KOPT-K1 (cell line): ENCODE results near the gene HSPG2.
"Not testable (repeated sequence)": the region's sequence is repeated elsewhere in the genome, so short reads cannot be mapped to it uniquely, and the experiment has no call there.

ENCODE experiments used
- H3K27ac ChIP-seq: fragments of 200-600 bp; sonication (generic); 2 replicates; pipeline ENCODE4 v1.5.1; 2016; ENCODE audit warnings: antibody characterized with exemption, mild to moderate bottlenecking, low read depth, low read length; ENCODE audit not compliant: poor library complexity, severe bottlenecking
- H3K36me3 ChIP-seq: fragments of 200-600 bp; sonication (generic); 2 replicates; pipeline ENCODE4 v1.5.1; 2017; ENCODE audit warnings: antibody characterized with exemption, mild to moderate bottlenecking, low read length, moderate library complexity; ENCODE audit not compliant: insufficient read depth
- H3K9me3 ChIP-seq: fragments of 200-600 bp; sonication (generic); 2 replicates; pipeline ENCODE4 v1.5.1; 2017; ENCODE audit warnings: antibody characterized with exemption, low read length, mild to moderate bottlenecking; ENCODE audit not compliant: insufficient read depth, poor library complexity, severe bottlenecking

HSPG2 gene

DNA sequence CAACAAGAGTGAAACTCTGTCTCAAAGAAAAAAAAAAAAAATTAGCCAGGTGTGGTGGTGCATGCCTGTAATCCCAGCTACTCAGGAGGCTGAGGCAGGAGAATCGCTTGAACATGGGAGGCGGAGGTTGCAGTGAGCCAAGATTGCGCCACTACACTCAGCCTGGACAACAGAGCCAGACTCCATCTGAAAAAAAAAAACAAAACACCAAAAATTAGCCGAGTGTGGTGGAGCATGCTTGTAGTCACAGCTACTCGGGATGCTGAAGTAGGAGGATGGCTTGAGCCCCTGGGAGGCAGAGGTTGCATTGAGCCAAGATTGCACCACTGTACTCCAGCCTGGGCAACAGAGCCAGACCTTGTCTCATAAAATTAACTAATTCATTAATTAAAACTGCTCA lies 160.2 kb downstream of the HSPG2 start:
- not testable (repeated sequence) for H3K9me3 ChIP-seq, H3K27ac ChIP-seq, H3K36me3 ChIP-seq

DNA sequence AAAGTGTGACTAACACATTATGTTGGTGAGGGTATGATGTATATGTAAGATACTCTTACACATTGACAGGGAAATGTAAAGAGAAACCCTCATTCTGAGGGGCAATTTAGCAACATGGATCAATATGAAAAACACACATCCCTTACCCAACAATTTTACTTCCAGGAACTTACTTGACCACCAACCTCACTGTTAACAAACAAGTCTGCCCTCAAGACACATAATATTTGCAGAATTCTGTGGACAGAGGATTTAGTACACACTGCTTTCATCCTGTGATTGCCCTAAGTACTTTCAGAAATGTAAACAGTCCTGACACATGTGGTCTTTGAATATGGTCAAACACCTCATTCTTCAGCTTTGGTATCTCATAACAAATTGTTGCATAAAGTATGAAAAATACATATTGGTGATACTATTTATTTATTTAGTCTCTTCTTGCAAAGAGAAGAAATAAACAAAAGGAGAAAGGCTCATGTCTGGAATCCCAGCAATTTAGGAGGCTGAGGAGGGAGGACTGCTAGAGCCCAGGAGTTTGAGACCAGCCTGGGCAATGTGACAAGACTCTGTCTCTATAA lies 161.0 kb downstream of the HSPG2 start:
- Histone ChIP-seq H3K36me3 (no peaks in the 10 kb centered on the region; the same call in 1 of the 2 replicates), H3K9me3 (peaks cover 5% of the 10 kb centered on the region), H3K27ac (no peak overlapping the region)

DNA sequence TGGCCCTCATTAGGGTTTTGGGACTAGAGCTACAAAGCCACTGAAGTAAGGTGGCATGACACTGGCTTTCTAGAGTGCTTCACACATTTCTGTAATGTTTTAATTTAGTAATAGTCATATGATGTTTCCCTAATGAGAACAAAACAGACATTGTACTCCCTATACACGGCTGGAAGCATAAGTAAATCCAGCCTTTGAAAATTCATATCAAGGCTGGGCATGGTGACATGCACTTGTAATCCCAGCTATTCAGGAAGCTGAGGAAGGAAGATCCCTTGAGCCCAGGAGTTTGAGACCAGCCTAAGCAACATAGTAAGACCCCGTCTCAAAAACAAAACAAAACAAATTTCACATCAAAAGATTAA lies 161.6 kb downstream of the HSPG2 start:
- Histone ChIP-seq H3K9me3 (peaks cover 5% of the 10 kb centered on the region), H3K36me3 (no peaks in the 10 kb centered on the region; the same call in 1 of the 2 replicates), H3K27ac (no peak overlapping the region)

DNA sequence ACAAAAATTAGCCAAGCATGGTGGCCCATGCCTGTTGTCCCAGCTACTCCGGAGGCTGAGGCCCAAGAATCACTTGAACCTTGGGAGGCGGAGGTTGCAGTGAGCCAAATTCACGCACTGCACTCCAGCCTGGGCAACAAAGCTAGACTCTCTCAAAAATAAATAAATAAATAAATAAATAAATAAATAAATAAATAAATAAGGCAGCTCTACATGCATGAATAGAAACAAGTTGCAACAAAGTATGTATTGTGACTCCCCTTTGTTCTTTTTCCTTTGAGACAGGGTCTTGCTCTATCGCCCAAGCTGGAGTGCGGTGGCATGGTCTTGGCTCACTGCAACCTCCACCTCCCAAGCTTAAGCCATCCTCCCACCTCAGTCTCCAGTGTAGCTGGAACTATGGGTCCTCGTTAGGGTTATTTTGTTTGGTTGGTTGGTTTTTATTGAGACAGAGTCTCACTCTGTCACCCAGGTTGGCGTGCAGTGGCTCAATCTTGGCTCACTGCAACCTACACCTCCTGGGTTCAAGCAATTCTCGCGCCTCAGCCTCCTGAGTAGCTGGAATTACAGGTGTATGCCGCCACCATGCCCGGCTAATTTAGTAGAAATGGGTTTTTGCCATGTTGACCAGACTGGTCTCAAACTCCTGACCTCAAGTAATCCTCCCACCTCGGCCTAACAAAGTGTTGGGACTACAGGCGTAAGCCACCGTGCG lies 162.1 kb downstream of the HSPG2 start:
- H3K36me3 ChIP-seq: no peaks in the 10 kb centered on the region; the same call in 1 of the 2 replicates
- no peak overlapping the region for H3K27ac ChIP-seq

GRCh38 chr1:21773585-21773984 lies 163.5 kb downstream of the HSPG2 start:
- peaks cover 5% of the 10 kb centered on the region for H3K9me3 ChIP-seq
- H3K36me3 ChIP-seq: peaks cover 7% of the 10 kb centered on the region; the same call in 1 of the 2 replicates
- no peak overlapping the region for H3K27ac ChIP-seq

More for the DNA sequence above, 162.1 kb downstream of the HSPG2 start:
- H3K9me3 ChIP-seq: peaks cover 5% of the 10 kb centered on the region
